HG02763 (cell line): ENCODE data around the gene MAPT.
"Not testable (repeated sequence)": the region's sequence is repeated elsewhere in the genome, so short reads cannot be mapped to it uniquely, and the experiment has no call there.

Experiments
- ATAC-seq: cut with Tn5 transposase; IDR thresholded peaks from one replicate; pipeline ENCODE4 v1.9.1; 2021; ENCODE audit warnings: mild to moderate bottlenecking, moderate library complexity; ENCODE audit not compliant: unreplicated experiment

MAPT gene

GRCh38 chr17:45896803-45897693 lies 2.7 kb downstream of the MAPT start:
- ATAC-seq = no peak

- ATAC-seq = no peak
Measured at GRCh38 chr17:45900136-45900535, 5.8 kb downstream of the MAPT start.

DNA sequence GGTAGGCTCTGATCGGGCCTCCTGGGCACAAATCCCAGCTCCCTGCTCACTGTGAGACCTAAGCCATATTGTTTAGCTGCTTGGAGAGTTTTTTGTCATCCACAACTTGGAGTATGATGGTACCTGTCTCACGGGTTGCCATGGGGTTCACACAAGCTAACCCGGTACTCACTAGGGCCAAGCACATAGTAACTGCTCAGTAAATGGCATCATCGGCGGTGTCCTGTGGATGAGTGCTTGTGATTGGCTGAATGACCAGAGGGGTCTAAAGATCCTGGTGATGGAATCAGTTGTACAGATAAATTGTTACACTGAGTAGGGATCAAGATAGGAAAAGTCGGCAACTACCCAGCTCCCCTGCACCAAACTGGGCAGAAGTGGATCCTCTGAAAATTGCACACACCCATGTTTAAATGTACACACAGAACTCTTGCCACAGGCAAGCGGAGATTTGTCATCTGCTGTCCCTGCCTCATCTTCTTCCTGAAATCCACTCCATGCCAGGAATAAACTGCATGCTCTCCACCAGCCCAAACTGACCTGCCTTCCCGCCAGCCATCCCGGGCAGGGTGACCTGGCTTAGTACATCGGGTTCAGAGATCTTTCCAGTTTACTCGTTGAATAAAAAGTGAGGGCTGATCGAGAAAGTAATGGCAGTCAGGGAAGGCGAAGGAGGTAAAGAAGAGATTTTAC lies 6.5 kb downstream of the MAPT start:
- no peak for ATAC-seq

GRCh38 chr17:45902892-45903346 lies 8.6 kb downstream of the MAPT start:
- ATAC-seq = no peak

GRCh38 chr17:45904866-45905265 lies 10.5 kb downstream of the MAPT start:
- no peak for ATAC-seq

DNA sequence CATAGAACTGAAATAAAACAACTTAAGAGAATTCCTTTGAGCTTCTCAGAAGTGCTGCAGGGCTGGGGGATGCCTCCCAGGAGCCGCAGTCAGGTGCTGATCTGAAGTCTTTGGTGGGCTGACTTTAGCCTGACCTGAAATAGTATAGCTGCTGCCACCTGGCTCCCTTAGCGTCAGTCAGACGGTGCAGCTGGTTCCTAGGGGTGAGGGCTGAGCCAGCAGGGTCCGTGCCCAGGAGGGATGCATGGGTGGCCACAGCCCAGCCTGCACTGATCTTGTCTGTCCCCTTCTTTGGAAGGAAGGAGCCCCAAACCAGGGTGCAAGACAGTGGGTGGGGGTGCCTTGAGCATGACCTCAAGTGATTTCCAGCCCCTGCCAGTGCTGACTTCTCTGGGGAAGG lies 11.5 kb downstream of the MAPT start:
- ATAC-seq = no peak

DNA sequence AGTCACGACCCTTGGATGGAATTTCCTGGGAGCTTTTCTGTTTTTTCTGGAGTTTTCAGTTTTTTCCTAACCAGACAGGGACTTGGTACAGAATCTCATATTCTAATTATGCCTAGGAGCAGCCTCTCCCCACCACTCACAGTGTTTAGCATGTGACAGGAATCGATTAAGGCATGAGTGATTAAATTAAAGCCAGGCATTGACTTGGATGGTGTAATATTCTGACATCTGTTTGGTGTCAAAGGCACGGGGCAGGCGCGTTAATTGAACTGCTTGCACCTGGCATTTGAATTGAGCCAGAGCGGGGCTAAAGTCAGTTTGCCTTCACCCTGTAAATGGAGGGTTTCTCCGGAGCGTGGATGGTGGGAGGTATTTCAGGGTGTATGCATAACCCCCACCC lies 11.9 kb downstream of the MAPT start:
- ATAC-seq = no peak

DNA sequence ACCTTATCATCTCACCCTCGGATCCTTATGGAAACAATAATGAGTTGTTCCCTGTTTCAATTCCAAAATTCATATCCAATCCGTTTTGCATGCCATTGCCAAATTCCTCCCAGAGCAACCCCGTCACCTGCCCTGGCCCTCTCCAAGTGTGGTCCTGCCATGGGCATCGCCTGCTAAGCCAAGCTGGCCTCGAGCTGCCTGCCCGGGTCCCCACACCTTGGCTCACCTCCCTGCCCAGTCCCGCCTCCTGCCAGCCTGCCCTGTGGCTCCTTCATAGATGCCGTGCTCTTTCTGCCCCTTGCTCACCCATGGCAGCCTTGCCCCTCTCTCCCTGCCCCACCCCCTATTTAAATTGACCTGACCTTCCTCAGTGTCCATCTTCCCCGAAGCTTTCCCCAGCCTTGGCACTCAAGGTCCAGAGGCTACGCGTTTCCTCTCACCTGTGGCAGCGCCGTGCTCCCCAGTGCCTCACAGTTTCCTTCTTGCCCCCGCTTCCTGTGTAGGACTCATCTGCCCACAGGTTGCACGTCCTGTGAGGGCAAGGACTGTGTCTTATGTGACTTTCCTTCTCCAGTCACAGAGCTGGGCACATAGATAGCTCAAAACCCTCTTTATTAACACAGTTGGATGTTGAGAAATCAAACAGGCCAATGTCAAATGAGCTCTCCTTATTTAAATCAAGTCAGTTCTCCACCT lies 12.7 kb downstream of the MAPT start:
- no peak for ATAC-seq

DNA sequence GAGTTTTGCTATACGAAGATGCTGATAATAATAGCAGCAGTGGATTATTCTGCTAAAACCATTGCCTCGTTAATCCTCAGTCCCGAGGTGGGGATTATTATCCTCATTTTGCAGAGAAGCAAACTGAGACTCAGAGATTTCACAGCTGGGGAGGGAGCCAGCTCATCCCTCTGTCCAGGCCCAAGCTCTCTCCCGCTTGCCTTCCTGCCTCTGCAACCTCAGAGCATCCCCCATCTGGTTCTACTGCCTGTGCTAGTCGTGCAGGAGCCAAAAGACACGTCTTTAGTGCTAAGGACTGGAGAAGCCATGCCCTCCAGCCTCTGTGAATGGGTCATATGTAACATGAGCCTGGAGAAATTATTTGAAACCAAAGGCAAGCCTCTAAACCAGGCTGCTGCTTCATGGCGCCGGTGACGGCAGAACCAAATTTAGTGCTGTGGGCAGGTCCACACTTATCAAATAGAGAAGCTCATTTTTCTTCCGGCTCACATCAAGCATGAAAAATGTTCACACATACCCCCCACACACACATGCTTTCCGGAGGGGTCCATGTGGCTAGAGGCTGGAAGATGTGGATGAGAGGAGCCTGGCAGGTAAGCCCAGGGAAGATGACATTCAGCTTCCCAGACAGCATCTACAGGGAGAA lies 13.5 kb downstream of the MAPT start:
- ATAC-seq = no peak

GRCh38 chr17:45908460-45908859 lies 14.1 kb downstream of the MAPT start:
- ATAC-seq = no peak

DNA sequence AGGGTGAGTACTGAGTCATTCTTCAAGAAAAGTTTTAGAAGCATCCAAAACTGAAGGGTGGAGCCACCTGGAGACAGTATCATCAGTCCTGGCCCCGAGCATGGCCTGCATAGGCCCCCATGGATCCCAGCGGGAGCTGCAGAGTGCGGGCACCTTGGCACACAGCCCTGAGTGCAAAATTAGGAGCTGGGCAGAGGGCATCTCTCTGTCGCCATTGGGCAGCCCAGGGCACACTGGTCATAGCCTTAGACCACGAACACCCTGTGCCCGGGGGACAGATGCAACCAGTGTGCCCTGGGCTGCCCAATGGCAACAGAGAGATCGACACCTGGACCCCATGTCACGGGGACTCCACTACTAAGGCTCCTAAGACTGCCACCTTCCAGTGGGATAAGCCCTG lies 14.6 kb downstream of the MAPT start:
- no peak for ATAC-seq

GRCh38 chr17:45910667-45911066 lies 16.3 kb downstream of the MAPT start:
- ATAC-seq = no peak

GRCh38 chr17:45912319-45912718 lies 18.0 kb downstream of the MAPT start:
- no peak for ATAC-seq

GRCh38 chr17:45913030-45913429 lies 18.7 kb downstream of the MAPT start:
- not testable (repeated sequence) for ATAC-seq

GRCh38 chr17:45914047-45914717 lies 19.8 kb downstream of the MAPT start:
- no peak for ATAC-seq

GRCh38 chr17:45915263-45915662 lies 20.9 kb downstream of the MAPT start:
- no peak for ATAC-seq

GRCh38 chr17:45917081-45917480 lies 22.7 kb downstream of the MAPT start:
- ATAC-seq = no peak

DNA sequence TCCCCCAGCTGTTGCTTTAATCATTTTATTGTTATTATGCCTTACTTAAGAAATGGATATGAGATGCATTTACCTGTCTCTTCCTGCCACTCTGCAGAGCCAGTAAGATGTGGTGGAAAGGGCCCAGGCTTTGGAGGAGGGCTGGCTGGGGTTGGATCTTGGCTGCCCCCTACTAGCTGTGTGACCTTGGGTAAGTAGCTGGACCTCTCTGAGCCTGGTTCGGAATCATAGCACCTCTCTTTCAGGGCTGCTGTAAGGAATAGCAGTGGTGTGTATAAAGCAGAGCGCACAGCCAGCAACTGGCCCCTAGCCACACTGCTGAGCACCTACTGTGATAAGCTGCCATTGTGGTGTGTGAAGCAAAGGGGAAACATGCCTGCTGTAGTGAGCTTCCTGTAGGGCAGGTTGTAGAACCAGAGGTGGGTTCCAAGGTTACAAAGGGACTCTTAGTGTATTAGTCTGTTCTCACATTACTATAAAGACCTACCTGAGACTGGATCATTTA lies 23.9 kb downstream of the MAPT start:
- no peak for ATAC-seq

DNA sequence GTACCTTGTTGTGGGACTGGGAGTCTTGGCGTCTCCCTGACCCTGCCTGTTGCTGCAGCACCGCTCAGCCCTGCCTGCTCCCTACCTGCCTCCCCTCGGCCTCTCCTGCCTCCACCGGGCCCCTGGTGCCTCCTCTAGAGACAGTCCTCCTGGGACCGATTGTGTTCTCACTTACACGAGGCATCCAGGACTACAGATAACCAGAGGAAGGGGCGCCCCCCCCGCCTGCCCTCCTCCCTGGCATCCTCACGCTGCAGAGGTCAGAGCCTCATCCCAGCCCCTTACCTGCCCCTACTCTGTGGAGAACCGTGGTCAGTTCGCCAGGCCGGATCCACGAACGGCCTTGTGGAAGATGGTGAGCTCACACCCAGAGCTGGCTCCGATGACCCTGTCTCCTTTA lies 24.8 kb downstream of the MAPT start:
- no peak for ATAC-seq

DNA sequence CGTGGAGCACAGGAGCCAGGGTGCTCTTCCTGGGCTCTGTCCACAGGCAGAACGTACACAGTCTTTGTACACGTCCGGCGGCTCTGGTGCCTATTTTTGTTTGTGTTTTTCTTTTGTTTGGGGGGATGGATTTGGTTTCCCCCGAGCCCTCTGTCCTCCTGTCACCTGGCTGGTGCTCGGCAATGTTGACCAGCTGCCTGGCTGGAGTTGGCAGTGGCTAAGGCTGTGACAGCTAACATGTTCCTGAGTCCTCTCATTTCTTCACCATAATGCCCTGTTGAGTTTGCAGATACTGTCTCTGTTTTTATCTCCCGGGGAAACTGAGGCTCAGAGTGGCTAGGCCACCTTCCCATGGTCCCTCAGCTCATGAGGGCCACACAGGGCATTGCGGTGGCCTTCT lies 25.7 kb downstream of the MAPT start:
- no peak for ATAC-seq
